ENCODE measurements around the gene ARNT2.

Gene ARNT2

DNA sequence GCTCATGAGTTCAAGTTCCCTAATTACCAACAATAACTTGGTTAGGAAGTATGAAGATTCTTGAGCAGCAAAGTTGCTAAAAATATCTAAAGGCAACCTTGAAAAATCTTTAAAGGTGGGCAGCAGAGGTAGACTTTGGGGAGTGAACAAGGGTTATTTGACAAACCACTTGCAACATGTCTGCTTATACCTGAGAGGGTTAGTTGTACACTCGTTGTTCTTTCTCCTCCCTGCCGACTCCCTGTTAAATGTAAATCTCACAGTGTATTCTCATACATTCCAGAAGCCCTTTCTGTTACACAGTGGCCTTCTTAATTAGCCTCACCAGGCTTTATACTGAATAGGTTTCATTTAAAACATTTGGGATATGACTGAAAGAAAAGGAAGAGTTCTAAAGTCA lies 121.7 kb downstream of the ARNT2 start:
- no peak for DNase-seq

DNA sequence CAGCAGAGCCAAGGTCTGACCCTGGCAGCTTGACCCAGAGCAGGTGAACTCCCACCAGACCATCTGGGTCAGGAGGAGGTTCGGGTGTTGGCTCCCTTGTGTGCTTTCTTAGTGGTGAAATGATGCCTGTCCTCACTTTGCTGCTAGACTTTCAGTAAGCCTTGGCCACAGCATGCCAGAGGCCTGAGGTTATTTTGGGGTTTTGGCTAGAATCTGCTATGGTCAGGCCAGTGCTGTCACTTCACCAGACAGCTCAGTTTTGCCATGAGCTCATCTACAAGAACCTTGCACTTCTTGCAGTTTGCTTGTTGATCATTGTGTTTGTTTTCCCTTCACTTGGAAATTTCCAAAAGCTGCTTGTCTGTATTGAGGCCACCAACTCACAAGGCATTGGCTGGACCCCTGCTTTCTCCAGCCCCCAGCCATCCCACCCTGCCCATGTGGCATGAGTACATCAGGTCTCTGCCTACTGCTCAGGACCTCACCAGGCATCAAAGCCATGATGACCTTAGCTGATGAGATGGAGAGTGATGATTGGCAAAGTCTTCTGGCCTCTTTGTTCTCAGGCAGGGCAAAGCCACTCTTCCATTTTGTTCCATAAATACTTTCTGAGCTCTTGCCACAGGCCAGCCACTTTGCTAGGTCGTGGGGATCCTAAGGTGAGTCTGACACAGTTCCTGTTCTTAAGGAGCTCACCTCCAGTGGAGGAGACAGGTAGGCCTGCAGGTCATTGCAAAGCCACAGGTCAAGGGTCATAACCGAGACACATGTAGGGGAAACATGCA lies 122.6 kb downstream of the ARNT2 start:
- DNase-seq = no peak

DNA sequence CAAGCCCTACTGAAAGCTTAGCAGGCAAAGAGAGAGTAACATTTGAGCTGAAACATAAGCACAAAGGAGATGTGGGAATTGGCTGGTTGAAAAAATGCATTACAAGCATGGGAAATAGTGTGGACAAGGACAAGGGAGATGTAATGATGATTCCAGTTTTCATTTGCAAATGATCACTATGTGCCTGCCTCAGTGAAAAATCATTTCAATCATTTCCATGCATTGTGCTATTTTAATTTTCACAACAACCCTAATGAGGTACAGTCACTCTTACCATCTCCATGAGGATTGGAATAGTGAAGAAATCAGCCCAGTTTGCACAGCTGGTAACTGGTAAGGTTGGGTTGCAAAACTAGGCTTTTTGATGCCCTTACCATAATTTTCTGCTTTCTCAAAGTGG lies 123.2 kb downstream of the ARNT2 start:
- DNase-seq = no peak

DNA sequence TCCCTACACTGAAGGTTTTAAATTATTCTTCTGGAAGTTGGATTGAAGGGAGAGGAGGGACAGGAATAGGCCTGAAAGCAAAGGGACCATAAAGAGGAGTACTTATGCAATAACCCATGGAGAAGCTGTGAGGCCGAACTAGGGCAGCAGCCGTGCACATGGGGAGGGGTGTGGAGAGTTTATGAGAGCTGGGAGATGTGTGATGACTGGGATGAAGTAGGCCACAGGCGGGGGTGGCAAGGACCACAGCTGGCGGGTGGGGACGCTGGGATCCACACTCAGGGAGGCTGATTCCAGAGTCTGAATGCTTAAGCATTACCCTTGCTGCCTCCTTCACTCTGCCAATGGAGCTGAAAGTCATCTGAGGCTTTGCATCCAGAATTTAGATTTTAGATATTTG lies 123.8 kb downstream of the ARNT2 start:
- no peak for DNase-seq

DNA sequence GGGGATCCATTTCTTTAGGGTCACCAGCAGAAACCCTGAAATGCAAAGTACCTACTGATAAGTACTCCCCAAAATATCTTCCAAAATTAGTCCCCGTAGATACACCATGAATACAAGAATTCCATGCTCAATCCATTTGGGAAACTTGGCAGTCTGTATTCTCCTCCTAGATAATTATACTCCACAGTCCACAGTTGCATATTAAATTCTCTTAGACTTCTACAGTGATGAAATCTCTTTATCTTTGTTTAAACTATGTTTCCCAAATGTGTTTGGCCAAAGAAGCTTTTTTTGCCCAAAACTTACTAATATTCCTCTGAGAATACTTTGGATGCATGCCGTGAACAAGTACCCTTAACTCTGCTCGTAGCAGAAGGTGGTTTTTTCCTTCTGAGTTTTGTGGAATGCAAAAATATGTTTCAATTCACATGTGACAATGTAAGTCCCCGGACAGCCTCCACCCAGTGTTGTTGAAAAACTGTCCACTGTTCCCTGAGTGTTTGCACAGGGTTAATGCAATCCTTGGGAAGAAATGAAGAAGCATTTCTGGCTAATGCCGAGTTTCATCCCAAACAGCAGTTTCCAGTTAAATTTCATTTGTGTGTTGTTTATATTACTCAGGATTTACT lies 126.7 kb downstream of the ARNT2 start:
- no peak for DNase-seq

DNA sequence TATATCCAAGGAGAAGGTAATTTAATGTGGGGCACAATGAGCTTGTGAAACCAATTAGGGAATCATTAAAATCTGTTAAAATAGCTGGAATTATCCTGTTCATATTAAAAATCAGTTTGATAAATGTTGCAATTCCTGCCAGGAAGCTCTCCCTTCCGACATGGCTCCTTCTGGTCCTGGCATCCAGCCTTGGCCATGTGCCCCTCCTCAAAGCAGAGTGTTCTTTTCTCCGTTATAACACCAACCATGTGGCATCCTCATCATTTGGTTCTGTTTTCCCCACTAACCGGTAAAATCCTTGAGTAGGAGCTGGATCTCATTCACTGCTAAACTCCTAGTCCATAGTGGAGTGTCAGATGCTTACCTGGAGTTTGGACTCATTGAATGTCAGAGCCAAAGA lies 127.2 kb downstream of the ARNT2 start:
- no peak for DNase-seq

DNA sequence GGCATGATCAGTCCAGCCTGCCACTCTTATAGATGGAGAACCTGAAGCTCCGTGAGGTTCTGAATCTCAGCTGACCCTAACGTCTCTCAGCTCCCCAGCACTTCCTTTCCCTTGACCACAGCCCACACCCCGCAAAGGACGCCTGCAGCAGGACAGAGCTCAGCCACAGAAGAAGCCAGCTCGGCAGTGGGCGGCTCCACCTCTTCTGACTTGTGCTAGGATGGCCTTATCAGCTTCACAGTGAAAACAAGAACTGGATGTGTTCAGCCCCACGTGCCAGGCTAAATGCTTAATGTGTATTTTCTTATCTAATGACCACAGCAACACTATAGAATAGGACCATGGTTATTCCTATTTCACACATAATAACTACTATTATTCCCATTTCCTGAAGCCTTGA lies 127.6 kb downstream of the ARNT2 start:
- DNase-seq = no peak

DNA sequence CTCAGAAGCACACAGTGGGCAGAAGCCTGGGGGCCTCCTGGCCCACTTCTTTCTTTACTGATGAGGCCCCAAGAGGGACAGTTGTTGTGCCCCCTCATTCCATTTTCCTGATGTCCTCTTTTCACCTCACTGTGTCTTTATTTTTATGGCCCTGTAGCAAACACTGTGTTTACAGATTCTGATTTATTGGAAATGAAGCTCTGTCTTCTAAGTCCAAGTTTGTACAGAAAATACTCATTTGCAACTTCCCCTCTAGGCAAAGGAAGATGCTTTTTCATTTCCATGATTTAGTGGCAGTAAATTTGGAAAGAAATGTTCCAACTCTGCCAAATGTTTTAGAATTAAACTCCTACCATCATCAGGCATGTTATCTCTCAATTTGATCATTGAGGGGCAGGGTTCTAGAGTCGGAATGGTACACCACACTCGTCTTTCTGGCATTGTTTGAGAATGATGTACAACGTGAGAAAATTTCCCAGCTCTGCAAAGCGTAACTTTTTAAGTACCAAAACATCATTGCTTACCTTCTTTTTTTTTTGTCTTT lies 129.7 kb downstream of the ARNT2 start:
- no peak for DNase-seq

DNA sequence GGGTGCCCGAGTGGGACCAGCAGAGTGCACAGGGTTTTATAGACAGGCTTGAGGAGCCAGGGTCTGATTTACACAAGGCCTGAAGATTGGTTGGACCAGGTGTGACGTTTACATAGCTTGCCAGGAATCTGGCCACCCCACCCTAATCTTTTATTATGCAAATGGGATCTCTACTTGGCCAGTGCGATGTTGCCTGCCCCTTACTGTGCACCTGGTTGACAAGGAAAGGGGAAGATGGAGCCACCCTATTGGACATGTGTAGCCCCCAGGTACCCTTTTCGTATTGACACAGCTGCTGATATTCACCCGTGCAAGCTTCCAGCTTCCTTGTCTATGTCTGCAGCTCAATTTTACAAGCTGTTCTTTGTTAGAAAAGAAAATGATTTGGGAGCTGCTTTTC lies 132.0 kb downstream of the ARNT2 start:
- no peak for DNase-seq

DNA sequence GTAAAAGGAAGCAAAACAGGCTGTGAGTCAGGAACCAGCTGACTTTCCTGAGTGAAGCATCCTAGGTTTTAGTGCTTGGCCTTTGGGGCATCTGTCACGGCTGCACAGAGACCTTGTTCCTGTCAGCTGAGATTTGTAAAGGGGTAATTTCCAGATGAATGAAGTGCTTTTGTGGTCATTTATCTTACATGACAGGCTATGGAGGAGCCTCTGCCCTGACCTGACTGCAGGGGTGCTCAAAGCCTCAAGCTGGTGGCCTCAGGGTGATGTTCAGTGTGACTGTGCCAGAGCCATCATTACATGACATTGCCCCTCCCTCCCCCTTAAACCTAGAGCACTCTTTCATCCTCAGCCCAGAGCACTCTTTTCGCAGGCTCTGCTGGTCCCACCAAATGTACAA lies 132.5 kb downstream of the ARNT2 start:
- DNase-seq = no peak

DNA sequence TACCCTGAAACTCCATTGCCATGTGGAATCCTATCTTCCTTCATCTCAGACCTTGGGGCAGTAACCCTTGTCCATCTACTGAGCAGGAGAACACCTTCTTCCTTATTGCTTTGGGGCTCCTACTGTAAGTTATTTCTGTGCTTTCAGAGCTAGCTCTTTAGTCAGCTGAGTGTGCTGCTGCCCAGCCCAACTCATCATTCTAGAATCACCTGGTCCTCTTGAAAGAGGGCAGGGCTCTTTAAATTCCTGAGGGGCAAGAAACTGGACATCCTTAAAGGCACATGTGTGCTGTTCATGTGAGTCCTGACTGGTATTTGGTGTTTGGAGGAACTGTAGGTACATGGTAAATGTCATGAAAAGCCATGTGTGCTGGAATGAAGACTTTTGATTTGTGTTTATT lies 140.9 kb downstream of the ARNT2 start:
- no peak for DNase-seq

DNA sequence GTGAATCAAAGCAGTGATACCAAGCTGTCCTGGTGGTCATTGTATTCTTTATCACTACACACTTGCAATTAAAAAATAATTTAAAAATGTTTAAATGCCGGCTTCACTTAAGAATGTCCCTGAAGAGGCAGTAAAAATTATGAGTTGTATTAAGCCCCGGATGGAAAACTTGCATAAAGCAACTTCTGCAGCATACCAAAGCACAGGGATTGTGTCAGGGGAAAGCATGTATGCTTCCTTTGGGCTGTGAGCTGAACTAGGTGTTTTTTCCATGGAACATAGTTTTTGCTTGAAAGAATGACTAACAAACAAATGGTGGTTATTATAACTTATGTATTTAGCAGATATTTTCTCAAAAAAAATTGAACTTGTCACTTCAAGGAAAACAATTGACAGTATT lies 143.1 kb downstream of the ARNT2 start:
- DNase-seq = no peak

DNA sequence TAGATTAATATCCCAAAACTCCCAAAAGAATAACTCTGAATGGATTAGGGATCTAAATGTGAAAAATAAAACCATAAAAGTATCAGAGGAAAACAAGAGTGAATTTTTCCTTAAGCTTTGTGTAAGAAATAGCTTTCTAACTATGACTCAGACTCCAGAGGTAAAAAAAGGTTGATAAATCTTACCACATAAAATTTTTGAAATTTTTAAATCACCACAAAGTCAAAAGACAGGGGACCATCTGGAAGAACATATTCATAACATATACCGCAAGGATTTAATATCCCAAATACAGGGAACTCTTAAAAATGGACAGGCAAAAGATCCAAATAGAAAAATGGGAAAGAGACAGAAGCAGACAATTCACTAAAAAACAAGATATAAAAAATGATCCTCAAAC lies 145.0 kb downstream of the ARNT2 start:
- no peak for DNase-seq

DNA sequence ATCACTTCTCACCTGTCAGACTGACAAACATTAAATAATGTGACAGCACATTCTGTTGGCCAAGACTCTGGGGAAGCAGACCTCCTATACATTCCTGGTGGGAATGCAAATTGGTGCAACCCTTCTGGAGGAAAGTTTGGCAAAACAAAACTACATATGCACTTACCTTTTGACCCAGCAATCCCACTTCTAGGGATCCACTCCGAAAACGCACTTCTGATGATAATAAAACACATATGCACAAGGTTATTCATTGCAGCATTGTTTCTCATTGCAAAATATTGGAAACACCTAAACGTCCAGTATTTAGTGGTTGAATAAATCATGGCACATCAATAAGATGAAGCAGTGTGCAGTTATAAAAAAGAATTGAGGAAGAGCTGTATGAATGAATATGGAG lies 145.5 kb downstream of the ARNT2 start:
- no peak for DNase-seq

DNA sequence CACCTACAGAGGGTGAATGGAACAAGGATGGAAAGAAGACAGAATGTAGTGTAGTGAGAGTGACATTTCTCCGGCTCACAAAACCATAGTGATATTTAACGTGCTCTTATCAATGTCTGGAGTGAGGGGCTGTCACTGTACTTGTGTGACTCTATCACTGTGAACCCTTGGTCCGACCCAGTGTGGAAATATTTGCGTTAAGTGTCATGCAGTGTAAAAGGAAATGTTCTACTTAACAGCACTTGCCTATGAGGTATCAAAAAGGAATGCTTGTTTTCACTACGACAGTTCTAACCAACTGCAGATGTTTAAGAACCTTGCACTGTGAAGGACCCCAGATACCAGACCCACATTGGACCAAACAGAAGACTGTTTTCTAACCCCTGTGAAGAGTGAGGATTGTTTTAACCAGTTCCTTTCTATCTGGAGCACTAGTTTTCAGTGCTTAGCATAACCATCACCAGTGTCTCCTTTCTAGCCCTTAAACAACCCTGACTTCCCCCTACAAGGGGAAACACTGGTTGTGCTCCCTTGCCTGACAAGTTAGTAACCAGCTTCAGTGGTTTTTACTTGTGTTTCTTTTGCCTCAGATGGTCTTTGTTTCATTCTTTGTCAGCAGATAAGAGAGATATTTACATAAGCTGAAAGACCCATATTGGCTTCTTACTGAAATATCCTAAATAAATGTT lies 146.2 kb downstream of the ARNT2 start:
- DNase-seq = no peak

DNA sequence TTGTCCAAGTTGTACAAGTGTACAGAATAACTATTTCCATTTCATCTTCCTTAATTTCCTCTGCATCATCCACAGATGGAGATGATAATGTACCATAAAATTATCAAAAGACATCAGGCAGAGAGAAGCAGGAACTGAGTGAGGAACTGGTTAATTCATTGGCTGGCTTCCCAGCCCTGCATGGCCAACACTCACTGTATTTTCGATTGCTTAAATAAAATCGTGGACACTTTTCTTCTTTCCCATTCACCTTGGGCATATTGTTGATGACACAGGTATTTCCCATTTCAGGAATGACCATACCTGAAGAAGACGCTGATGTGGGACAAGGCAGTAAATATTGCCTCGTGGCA lies 146.7 kb downstream of the ARNT2 start:
- no peak for DNase-seq

DNA sequence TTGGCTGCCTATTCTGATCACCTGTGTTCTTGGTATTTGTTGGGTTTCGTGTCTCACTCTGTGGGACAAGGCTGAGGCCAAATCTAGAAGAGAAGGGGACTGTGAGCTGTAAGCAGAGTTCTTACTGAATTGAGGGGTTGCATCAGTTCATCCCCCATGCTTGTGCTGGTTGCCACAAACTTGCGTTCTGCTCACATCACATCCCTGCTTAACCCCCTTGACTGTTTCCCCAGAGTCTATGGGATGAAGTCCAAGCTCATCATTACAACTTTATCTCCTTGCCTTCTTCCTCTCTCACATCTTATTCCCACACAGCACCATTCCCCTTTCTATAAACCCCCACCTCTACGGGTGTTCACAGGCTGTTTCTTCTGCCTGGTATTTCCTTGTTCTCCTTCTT lies 147.2 kb downstream of the ARNT2 start:
- no peak for DNase-seq

DNA sequence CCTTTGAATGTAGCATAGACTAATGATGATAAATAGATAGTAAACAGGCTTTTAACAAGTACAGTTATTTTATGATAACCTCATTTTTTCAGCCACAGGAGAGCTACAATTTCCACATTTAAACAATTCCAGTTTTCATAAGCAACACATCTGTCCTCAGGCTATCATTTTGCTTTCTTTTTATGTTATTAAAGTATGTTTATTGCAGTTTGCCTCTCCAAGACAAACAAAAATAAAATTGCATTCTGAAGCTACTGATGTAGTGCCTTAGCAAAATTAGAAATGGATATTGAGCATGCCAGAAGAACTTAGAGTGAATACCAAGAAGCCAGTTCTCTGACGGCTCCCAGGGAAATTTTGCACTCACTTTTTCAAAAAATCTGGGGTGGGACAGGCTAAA lies 150.4 kb downstream of the ARNT2 start:
- DNase-seq = no peak

DNA sequence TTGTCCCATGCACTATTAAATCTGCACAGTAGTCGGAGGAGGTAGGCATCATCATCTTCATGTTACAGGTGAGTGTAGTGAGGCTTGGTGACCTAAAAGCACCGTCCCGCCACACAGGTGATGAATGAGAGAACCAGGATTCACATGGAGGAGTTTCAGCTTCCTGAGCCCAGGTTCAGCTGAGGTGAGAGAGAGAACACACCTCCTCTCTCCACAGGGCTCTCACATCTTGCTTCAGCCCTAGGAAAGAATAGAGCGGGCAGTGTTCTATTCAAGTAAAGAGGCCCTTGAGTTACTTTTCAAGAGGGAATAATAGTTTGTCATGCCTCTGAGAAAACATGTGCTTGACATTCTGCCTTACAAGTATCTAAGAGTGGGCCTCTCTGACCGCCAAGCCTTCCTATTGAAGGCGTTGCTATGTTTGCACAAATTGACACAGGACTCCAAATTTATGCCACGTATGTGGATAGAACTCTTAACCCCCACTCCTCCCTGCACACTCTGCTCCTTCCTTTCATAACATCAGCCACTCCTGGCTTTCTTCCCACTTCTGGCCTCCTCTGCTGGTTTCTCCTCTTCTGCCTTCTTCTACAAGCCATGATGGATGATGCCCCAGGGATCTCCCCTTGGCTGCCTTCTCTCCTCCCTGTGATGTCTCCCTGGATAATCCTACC lies 152.6 kb downstream of the ARNT2 start:
- DNase-seq = no peak

DNA sequence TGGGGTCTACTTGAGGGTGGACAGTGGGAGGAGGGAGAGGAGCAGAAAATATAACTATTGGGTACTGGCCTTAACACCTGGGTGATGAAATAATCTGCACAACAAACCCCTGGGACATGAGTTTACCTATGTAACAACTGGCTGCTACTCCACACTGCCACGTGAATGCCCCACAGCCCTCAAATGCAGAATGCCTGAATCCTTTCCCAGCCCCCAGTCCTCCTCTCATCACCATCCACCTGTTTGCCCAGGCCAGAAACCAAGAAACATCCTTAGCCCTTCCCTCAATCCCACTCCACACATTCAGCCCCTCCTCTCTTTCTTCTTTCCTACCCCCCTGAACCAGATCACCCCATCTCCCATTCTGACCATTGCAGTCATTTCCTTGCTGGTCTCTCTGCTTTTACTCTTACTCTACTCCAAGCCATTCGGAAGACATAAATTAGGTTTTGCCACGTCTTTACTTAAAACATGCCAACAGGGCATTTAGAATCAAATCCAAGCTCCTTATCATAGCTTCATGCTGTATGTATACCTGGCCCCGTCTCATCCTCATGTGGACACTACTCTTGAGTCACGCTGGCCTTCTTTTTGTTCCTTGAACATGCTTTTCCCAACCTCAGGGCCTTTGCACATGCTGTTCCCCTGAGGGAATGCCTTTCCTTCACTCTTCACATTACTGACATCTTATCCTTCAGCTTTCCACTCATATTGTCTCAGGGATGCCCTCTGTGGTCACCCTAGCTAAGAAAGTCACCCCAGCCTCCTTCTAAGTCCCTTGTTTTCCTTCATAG lies 153.5 kb downstream of the ARNT2 start:
- DNase-seq = no peak

DNA sequence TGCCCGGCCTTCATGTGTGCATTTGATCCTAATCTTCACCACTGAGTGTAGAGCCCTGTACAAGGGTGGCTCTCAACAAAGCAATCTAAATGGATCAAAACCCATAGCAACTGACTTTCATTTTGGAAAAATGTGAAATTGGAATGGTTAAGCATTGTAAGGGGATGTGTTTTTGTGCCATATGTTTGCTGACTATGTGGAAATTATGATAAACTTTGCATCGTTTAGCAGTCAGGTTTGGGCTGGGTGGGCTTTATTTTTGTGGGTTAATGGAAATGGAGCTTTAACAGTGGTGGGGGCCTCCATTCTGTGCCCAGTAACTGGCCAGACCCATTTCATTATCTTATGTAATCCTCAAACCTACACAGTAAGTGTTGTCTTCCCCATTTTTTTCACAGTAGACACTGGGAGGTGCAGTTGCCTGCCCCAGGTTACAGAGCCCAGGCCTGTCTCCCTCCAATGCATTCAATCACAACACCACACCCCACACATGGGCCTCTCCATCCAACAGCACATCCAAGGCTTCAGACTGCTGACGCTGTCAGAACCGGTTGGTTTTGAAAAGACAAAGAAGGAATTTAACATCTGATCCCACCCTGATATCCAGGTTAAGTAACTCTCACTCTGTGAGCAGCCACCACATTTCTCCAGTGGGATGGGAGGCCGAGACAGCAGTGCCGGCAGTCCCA lies 154.6 kb downstream of the ARNT2 start:
- DNase-seq = no peak

DNA sequence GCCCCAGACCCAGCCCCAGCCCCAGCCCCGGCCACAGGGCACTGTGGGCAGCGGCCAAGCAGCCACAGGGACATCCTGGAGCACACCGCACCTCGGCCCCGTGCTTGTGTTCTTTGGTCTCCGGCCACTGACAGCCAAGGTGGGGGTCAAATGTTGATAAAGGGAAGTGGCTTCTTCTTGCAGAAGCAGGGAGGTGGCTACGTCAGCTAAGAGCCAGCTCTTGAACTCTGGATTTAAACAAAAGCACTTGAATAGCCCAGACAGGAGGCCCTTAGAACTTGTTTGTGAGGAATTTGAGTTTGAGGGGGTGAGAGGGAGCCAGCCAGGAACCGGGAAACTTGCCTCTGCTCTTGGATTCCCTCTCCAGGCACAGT lies 155.1 kb downstream of the ARNT2 start:
- DNase-seq = no peak
